DMS114 treated with DMSO at 0.1 percent for 48 hours (cell line): ENCODE results near the gene CDC42SE2.
"Not testable (repeated sequence)": the region's sequence is repeated elsewhere in the genome, so short reads cannot be mapped to it uniquely, and the experiment has no call there.

Experiments
- DNase-seq: peaks from one replicate; lab custom pipeline; 2025; ENCODE audit not compliant: unreplicated experiment; lab: John Stamatoyannopoulos, UW

Gene CDC42SE2

GRCh38 chr5:131386779-131387178 lies 122.9 kb downstream of the CDC42SE2 start:
- no peak for DNase-seq

- no peak for DNase-seq
Measured at GRCh38 chr5:131387255-131387654, 123.4 kb downstream of the CDC42SE2 start.

- no peak for DNase-seq
Measured at GRCh38 chr5:131389096-131389868, 125.4 kb downstream of the CDC42SE2 start.

- no peak for DNase-seq
Measured at GRCh38 chr5:131389869-131390265, 126.0 kb downstream of the CDC42SE2 start.

GRCh38 chr5:131392466-131393095 lies 128.7 kb downstream of the CDC42SE2 start:
- no peak for DNase-seq

GRCh38 chr5:131393498-131393968 lies 129.7 kb downstream of the CDC42SE2 start:
- DNase-seq = no peak

- DNase-seq = no peak
Measured at GRCh38 chr5:131394128-131394527, 130.3 kb downstream of the CDC42SE2 start.

GRCh38 chr5:131396015-131396414 lies 132.2 kb downstream of the CDC42SE2 start:
- no peak for DNase-seq

GRCh38 chr5:131396630-131397273 lies 132.9 kb downstream of the CDC42SE2 start:
- DNase-seq = no peak

GRCh38 chr5:131399007-131399406 lies 135.2 kb downstream of the CDC42SE2 start:
- not testable (repeated sequence) for DNase-seq

GRCh38 chr5:131400585-131400984 lies 136.7 kb downstream of the CDC42SE2 start:
- no peak for DNase-seq

- DNase-seq = no peak
Measured at GRCh38 chr5:131405674-131406073, 141.8 kb downstream of the CDC42SE2 start.

GRCh38 chr5:131406076-131406475 lies 142.2 kb downstream of the CDC42SE2 start:
- no peak for DNase-seq

GRCh38 chr5:131406975-131407638 lies 143.3 kb downstream of the CDC42SE2 start:
- no peak for DNase-seq

- DNase-seq = no peak
Measured at GRCh38 chr5:131413605-131414559, 150.0 kb downstream of the CDC42SE2 start.

- DNase-seq = no peak
Measured at GRCh38 chr5:131416729-131417128, 152.9 kb downstream of the CDC42SE2 start.

GRCh38 chr5:131417240-131417869 lies 153.5 kb downstream of the CDC42SE2 start:
- peak; percentile 74 for DNase-seq

- no peak for DNase-seq
Measured at GRCh38 chr5:131418846-131419245, 155.0 kb downstream of the CDC42SE2 start.

GRCh38 chr5:131419877-131420276 lies 156.0 kb downstream of the CDC42SE2 start:
- DNase-seq = no peak

- DNase-seq = peak; percentile 18
Measured at GRCh38 chr5:131423056-131423455, 159.2 kb downstream of the CDC42SE2 start.
